ENCODE data around the gene LSM10. TPM values are rescaled to one million over a fixed set of nuclear protein-coding genes. Genes with fewer than 3 reads are reported as not detected.
A peak's percentile ranks its signal among the peaks of the same experiment; 100 is the strongest.

The LSM10 gene
- total and polyA plus RNA-seq, 9 donors: 20.0 to 49.3 (median 37.8) TPM

GRCh38 chr1:36377791-36378492 is 19.8 kb downstream of the LSM10 start:
- DNase-seq: no peak
- no peaks in the 10 kb centered on the region for H3K36me3 ChIP-seq
- no peak for TF ChIP-seq CTCF (IDR thresholded peaks at IDR 0.05)
- TF ChIP-seq EP300 (IDR thresholded peaks at IDR 0.05): no peak
- no peak for TF ChIP-seq POLR2A (IDR thresholded peaks at IDR 0.05)
- H3K9me3 ChIP-seq: no peaks in the 10 kb centered on the region
- peak overlapping the region in 1 of 2 donors; percentile 95 for H3K27ac ChIP-seq
- intact Hi-C loops (cut with DNase I): loop anchor here in 1 of 4 donors (2.0 kb wide), 1 partner anchor 63 kb away; no protein-coding TSS in a partner anchor
- 82 to 89% (median 84%) methylated on average over 4 of the region's 4 CpGs for WGBS, 3 donors
- peaks cover 41% of the 10 kb centered on the region for H3K4me1 ChIP-seq (ENCODE audit: insufficient read depth)
- H3K4me3 ChIP-seq: no peak overlapping the region
- H3K27me3 ChIP-seq: no peaks in the 10 kb centered on the region

GRCh38 chr1:36372617-36373016 is 25.1 kb downstream of the LSM10 start:
- no peak for TF ChIP-seq CTCF (IDR thresholded peaks at IDR 0.05)
- TF ChIP-seq EP300 (IDR thresholded peaks at IDR 0.05): no peak
- no peak for TF ChIP-seq POLR2A (IDR thresholded peaks at IDR 0.05)
- H3K27me3 ChIP-seq: no peaks in the 10 kb centered on the region
- H3K9me3 ChIP-seq: no peaks in the 10 kb centered on the region
- 70 to 91% (median 84%) methylated on average over 3 of the region's 3 CpGs for WGBS, 3 donors
- no peak overlapping the region for H3K4me3 ChIP-seq
- H3K36me3 ChIP-seq: no peaks in the 10 kb centered on the region
- H3K4me1 ChIP-seq (ENCODE audit: insufficient read depth): peaks cover 26% of the 10 kb centered on the region
- intact Hi-C loops (cut with DNase I): no loop called here
- no peak for DNase-seq
- H3K27ac ChIP-seq: peak overlapping the region in 1 of 2 donors; percentile 70

- 63 to 70% (median 67%) methylated on average over 7 of the region's 7 CpGs for WGBS, 3 donors
- no peak overlapping the region for H3K4me3 ChIP-seq
- intact Hi-C loops (cut with DNase I): loop anchor here in 2 of 4 donors (5.0 kb wide), 1 partner anchor 47 kb away; the partner anchor contains the start of gene EVA1B (in 2 of the 2)
- TF ChIP-seq CTCF (IDR thresholded peaks at IDR 0.05) (peak; percentile 85 to 90 (median 88)), EP300 (IDR thresholded peaks at IDR 0.05) (no peak)
- H3K36me3 ChIP-seq: no peaks in the 10 kb centered on the region
- H3K27me3 ChIP-seq: no peaks in the 10 kb centered on the region
- H3K9me3 ChIP-seq: no peaks in the 10 kb centered on the region
- peak; percentile 64 to 84 (median 80) for DNase-seq
- H3K4me1 ChIP-seq (ENCODE audit: insufficient read depth): peaks cover 23% of the 10 kb centered on the region
- H3K27ac ChIP-seq: no peak overlapping the region
These were observed 28.4 kb downstream of the LSM10 start for GRCh38 chr1:36369061-36369861.

GRCh38 chr1:36367798-36368197 is 29.9 kb downstream of the LSM10 start:
- H3K4me1 ChIP-seq (ENCODE audit: insufficient read depth): peaks cover 14% of the 10 kb centered on the region
- H3K4me3 ChIP-seq: no peak overlapping the region
- TF ChIP-seq POLR2A (IDR thresholded peaks at IDR 0.05) (no peak), CTCF (IDR thresholded peaks at IDR 0.05) (no peak), EP300 (IDR thresholded peaks at IDR 0.05) (no peak)
- 89 to 95% (median 91%) methylated on average over 4 of the region's 4 CpGs for WGBS, 3 donors
- DNase-seq: no peak
- no peaks in the 10 kb centered on the region for H3K9me3 ChIP-seq
- H3K36me3 ChIP-seq: no peaks in the 10 kb centered on the region
- no peak overlapping the region for H3K27ac ChIP-seq
- intact Hi-C loops (cut with DNase I): loop anchor here in 2 of 4 donors (5.0 kb wide), 1 partner anchor 45 kb away; the partner anchor contains the start of gene EVA1B (in 2 of the 2)
- no peaks in the 10 kb centered on the region for H3K27me3 ChIP-seq
